GM12873 (cell line): Measurements from ENCODE around the gene AP3B1.

ENCODE experiments used
- TF ChIP-seq, protein P1 (sequence below): IDR thresholded peaks from 2 replicates; pipeline ENCODE4 v1.5.1; 2012; ENCODE audit warnings: low read depth, mild to moderate bottlenecking, moderate library complexity, low read length, control low read depth; ENCODE audit not compliant: insufficient read depth; ENCODE audit errors: missing control alignments

AP3B1 gene

DNA sequence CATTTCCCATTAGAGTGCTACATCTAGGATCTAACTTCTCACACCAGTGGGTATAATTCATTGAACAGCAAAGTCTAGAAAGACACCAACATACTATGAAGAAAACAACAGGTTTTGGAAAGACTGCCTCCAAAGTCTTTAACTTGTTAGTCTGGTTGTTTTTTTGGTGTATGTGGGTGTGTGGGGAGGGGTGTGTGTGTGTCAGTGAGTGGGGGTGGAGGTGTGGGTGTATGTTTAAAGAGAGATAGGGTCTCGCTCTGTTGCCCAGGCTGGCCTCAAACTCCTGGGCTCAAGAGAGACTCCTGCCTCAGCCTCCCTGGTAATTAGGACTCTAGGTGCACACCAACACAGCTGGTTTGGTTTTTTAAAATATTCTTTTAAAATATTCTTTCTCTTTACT lies 59.7 kb downstream of the AP3B1 start:
- TF ChIP-seq, protein P1, sequence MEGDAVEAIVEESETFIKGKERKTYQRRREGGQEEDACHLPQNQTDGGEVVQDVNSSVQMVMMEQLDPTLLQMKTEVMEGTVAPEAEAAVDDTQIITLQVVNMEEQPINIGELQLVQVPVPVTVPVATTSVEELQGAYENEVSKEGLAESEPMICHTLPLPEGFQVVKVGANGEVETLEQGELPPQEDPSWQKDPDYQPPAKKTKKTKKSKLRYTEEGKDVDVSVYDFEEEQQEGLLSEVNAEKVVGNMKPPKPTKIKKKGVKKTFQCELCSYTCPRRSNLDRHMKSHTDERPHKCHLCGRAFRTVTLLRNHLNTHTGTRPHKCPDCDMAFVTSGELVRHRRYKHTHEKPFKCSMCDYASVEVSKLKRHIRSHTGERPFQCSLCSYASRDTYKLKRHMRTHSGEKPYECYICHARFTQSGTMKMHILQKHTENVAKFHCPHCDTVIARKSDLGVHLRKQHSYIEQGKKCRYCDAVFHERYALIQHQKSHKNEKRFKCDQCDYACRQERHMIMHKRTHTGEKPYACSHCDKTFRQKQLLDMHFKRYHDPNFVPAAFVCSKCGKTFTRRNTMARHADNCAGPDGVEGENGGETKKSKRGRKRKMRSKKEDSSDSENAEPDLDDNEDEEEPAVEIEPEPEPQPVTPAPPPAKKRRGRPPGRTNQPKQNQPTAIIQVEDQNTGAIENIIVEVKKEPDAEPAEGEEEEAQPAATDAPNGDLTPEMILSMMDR: no peak

DNA sequence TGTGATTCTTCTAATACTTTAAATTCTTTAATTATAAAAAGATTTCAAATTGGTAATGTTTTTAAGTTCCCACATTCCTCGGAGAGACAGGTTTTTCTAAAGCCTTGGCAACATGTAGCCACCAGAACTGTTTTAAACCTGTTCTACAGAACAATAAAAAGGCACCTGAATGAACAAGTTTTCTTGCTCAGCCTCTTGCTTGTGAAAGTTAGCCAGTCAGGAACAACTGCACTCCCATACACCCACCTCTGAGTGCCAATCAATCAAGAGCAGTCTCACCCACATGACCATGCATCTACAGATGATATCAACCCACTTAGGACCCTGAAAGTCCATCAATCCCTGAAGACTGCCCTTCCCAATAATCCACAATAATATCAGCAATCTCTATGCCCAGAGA lies 62.3 kb downstream of the AP3B1 start:
- TF ChIP-seq, protein P1: no peak

DNA sequence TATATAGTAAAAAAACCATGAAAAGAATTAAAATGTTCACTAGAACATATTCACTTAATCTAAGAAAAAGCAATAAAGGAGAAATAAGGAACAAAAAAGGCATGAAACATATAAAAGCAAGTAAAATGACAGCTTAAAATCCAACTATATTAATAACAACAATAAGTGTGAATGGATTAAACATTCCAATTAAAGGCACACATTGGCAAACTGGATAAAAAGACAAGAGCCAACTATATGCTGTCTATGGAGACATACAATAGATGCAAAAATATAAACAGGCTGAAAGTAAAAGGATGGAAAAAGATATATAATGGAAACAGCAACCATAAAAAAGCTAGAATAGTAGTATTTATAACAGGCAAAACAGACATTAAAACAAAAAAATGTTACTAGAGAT lies 70.1 kb downstream of the AP3B1 start:
- TF ChIP-seq, protein P1: no peak

DNA sequence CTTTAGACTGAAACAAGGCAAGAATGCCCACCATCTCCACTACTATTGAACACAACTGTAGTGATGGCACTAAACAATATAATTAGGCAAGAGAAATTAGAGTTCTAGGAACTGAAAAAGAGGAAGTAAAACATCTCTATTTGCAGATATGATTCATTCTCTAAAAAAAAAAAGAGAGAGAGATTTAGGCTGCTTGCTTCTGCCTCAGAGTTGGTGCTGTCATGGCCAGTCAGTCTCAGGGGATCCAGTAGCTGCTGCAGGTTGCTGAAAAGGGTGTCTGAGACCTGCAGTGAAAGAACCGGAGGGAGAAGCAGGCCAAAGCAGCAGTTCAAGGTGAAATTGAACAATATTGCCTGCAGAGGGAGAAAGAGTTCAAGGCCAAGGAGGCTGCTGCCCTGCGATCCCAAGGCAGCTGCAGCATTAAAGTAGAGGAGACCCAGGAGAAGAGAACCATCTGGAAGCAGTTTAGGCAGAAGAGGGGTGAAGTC lies 72.5 kb downstream of the AP3B1 start:
- TF ChIP-seq, protein P1: peak; percentile 64

DNA sequence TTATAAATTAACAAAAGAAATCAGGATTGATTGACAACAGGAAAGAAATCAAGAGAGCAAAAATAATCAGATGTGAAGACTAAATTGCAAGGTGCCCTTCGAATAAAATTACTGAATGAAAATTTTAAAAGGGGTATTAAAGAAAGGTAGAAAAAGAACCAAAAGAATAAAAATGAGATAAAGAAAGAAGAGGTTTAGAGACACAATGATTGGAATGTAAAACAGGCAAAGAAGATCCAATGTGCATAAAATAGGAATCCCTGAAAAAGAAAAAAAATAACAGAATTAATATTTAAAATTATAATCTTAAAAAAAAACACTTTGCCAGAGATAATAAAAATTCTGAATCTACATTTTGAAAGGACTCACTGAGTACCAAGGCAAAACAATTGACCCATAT lies 73.0 kb downstream of the AP3B1 start:
- TF ChIP-seq, protein P1: no peak

DNA sequence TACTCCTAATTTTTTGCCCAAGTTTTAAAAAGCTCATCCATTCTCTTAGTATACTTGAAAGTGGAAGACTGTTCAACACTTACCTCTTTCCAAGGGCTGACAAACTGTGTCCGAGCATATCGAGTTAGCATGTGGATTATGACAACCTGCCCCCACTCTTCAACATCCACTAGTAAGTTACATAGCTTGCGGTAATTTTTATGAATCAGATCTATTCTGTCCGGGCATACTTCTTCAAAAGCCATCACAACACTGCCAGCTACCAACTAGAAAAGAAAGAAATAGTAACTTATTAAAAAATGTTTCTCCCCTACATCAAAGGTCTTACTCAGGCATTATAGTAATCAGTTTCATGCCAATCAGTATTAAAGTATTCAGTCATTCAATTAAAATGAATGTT lies 78.5 kb downstream of the AP3B1 start:
- TF ChIP-seq, protein P1: no peak

DNA sequence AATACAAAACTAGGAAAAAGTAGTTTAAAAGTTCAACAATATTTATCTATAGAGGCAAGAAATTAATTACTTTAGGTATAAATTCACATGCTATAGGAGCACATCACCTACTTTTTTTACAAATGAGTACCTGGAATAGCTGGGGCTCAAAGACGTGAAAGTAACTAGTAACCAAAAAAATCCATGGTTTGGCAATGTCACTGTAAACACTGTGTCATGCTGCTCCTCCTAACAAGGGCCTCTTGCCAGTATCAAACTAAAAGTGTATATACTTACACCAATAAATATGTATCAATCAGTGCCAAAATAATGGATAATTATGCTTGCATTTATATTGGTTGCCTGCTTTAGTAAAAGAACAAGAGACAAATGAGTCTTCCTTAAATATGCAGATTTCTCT lies 78.9 kb downstream of the AP3B1 start:
- TF ChIP-seq, protein P1: no peak
